ENCODE results near the gene ILF3.

- TF ChIP-seq CTCF (IDR thresholded peaks at IDR 0.05), result no peak
- no peak for TF ChIP-seq POLR2A (IDR thresholded peaks at IDR 0.05)
- no peak for TF ChIP-seq EP300 (IDR thresholded peaks at IDR 0.05)
Observed at GRCh38 chr19:10712045-10712444, 57.9 kb downstream of the ILF3 start.
